ENCODE results near the gene DMRTA2.
A peak's percentile ranks its signal among the peaks of the same experiment; 100 is the strongest.
"Not testable (repeated sequence)": the region's sequence is repeated elsewhere in the genome, so short reads cannot be mapped to it uniquely, and the experiment has no call there.

Gene DMRTA2

DNA sequence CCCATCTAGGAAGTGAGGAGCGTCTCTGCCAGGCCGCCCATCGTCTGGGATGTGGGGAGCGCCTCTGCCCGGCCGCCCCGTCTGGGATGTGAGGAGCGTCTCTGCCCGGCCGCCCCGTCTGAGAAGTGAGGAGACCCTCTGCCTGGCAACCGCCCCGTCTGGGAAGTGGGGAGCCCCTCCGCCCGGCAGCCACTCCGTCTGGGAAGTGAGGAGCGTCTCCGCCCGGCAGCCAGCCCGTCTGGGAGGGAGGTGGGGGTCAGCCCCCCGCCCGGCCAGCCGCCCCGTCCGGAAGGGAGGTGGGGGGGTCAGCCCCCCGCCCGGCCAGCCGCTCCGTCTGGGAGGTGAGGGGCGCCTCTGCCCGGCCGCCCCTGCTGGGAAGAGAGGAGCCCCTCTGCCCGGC, 41.7 kb downstream of the DMRTA2 start:
- not testable (repeated sequence) for DNase-seq (ENCODE audit: low spot score)

DNA sequence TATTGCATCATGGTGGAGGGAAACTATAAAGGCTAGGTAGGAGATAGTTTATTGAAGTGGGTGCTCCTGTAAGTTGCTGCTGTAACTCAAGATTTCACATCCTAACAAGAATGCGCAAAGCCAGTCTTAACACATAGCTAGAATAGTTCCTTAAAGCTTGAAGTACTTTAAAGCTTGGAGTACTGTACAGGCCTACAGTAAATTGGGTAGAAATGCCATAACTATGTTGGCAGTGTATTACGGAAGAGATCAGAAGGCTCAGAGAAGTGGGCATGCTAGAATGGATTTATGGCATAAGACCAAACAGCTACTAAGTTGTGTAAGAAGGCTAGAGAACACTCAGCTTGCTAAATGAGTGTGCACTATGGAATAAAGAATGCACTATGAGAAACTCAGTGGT, 44.5 kb downstream of the DMRTA2 start:
- DNase-seq (ENCODE audit: low spot score) = no peak

DNA sequence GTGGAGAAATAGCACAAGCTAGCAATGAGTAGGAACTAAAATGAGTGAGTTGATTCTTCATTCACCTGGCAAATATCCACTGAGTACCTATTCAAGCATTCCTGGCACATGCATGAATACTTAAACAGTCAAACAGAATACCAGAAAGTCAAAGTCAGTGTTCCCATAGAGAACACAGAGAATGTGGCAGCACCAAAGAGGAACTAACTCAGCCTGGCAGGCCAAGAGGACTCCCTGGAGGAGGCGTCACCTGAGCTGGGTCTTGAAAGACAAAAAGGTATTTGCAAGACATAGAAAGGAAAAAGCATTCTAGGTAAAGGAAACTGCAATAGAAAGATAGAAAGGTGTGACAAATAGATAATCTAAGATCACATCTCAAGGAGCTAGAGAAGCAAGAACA, 49.7 kb downstream of the DMRTA2 start:
- DNase-seq (ENCODE audit: low spot score) = no peak

DNA sequence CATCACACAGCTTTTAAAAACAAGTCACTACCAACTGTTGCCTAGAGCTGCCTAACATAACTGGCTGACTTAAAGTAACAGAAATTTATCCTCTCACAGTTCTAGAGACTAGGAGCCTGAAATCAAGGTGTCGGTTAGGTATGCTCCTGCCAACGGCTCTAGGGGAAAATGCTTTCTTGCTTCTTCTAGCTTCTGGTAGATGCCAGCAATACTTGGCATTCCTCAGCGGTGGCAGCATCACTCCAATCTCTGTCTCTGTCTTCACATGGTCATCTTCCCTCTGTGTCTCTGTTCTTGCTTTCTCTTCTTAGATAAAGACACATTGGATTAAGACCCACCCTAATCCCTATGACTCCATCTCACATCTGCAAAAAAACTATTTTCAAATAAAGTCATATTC, 51.5 kb downstream of the DMRTA2 start:
- no peak for DNase-seq (ENCODE audit: low spot score)

DNA sequence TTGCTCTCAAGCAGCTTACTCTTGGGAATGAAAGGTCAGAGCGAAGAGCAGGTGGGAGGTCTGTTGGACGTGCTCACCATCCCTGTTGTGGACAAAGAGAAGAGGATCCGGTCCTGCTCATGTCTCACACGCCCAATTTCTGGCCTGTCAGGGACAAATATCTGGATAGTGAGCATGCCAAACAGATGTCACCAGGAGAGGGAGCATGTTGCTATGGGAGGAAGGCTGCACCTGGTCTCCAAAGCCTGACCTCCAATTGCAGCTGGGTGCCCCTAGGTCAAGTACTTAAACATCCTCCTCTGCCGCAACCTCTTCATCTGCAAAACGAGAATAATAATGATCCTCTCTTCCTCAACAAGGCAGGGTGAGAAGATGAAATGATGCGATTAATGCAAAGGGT, 53.4 kb downstream of the DMRTA2 start:
- DNase-seq (ENCODE audit: low spot score) = no peak

DNA sequence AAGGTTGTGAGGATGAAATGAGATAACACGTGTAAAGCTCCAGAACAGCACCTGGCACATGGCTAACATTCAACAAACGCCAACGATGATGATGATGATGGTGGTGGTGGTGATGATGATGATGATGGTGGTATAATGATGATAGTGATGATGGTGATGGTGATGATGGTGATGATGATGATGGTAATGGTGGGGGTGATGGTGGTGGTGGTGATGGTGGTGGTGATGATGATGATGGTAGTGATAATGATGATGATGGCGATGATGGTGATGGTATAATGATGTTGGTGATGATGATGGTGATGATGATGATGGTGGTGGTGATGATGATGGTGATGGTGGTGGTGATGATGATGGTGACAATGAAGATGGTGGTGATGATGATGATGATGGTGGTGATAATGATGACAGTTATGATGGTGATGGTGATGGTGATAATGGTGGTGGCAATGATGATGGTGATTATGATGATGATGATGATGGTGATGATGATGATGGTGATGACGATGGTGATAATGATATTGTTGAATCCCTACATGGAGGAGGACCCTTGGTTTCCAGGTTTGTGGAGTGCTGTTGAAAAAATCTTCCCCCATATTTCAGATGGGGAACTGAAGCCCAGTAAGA, 54.1 kb downstream of the DMRTA2 start:
- no peak for DNase-seq (ENCODE audit: low spot score)

DNA sequence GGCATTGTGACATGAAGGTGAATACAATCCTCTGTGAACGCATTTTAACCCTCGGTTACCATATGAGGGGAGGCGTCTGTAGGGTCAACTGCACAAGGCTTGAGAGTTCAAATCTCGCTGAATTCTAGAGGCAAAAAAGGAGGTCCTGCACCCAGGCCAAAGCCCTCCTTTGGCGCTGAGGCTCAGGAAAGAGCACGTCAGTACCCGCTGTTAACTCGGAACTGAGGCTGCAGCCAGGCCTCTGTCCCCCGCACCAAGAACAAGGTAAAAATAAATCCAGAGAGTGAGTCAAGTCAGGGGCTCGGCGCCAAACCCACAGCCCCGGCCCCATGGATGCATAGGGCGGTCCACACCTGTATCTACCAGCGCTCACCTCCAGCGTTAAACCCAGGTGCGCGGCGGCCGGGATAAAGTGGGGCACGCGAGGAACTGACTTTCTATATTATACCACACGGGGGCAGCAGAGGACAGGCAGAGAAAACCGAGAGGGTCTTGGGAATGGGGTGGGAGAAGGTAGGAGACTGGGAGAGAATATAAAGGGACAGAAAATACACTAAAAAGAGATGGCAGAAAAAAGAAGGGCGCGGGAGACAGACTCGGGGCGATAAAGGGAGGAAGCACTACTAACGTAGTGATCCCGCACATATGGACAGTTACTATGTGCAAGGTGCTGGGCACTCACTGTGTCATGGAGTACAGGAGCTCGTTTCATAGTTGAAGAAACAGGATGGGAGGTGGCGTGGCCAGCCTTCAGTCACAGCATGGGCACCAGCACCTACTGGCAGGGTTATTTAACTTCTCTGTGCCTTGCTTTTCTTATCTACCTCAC, 54.9 kb downstream of the DMRTA2 start:
- DNase-seq (ENCODE audit: low spot score) = peak; percentile 36
